ENCODE results near the gene CABLES2.
A peak's percentile ranks its signal among the peaks of the same experiment; 100 is the strongest.

The CABLES2 gene

DNA sequence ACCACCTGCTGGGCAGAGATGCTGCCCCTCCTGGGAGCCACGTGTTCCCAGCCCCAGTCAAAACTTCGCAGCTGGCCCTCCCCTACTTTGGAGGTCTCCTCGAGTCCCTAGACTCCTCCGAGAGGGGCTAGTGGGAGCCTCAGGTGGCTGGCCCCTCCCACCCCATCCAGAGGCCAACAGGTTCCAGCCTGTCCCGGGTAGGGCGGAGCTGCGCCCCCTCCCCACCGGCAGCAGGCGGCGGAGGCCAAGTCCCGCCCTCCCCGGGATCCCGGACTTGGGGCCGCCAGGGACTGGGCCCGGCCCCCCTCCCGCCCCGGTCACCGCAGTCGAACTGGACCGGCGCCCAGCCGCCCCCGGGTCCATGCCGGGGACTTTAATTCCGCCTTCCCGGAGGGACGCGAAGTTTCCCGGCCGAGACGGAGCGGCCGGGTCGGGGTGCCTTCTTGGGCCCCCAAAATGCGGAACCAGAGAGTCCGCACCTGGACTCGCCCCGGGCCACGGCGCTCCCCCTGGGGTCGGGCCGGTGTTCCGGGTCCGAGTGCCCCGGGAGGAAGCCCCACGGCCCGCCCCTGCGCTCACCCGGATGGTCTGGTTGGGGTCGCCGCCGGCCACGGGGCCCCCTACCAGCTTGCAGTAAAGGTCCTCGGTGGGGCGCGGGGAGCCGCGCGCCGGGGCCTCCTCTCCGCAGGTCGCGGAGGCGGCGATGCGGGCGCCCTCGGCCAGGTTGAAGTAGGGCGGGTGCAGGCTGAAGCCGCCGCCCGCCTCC is 40.5 kb downstream of the CABLES2 start:
- Histone ChIP-seq H3K27me3 (ENCODE audit: low read depth, low read length) (peaks cover 25% of the 10 kb centered on the region), H3K4me3 (ENCODE audit: low read length) (peak overlapping the region; percentile 92), H4K20me1 (ENCODE audit: insufficient read depth, low read length) (0 out of 2 replicates have a peak, but pooled peaks cover 11% of the 10 kb centered on the region), H3K36me3 (replicated peaks; ENCODE audit: low read depth, low read length) (no peaks in the 10 kb centered on the region), H3K79me2 (ENCODE audit: low read length) (no peaks in the 10 kb centered on the region), H3K4me1 (ENCODE audit: low read length) (peaks cover 22% of the 10 kb centered on the region), H3K27ac (ENCODE audit: low read length) (no peak overlapping the region), H2AFZ (ENCODE audit: low read depth, low read length) (no peak overlapping the region), H3K9ac (ENCODE audit: low read length) (peak overlapping the region; percentile 85), H3K9me3 (ENCODE audit: insufficient read depth, low read length) (no peaks in the 10 kb centered on the region), H3K4me2 (ENCODE audit: low read length) (peak overlapping the region; percentile 68)
- TF ChIP-seq, protein P1, sequence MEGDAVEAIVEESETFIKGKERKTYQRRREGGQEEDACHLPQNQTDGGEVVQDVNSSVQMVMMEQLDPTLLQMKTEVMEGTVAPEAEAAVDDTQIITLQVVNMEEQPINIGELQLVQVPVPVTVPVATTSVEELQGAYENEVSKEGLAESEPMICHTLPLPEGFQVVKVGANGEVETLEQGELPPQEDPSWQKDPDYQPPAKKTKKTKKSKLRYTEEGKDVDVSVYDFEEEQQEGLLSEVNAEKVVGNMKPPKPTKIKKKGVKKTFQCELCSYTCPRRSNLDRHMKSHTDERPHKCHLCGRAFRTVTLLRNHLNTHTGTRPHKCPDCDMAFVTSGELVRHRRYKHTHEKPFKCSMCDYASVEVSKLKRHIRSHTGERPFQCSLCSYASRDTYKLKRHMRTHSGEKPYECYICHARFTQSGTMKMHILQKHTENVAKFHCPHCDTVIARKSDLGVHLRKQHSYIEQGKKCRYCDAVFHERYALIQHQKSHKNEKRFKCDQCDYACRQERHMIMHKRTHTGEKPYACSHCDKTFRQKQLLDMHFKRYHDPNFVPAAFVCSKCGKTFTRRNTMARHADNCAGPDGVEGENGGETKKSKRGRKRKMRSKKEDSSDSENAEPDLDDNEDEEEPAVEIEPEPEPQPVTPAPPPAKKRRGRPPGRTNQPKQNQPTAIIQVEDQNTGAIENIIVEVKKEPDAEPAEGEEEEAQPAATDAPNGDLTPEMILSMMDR (IDR thresholded peaks at IDR 0.05; ENCODE audit: low read depth, low read length), result no peak
- TF ChIP-seq EZH2phosphoT487 (IDR thresholded peaks at IDR 0.05; ENCODE audit: low read depth), result no peak

DNA sequence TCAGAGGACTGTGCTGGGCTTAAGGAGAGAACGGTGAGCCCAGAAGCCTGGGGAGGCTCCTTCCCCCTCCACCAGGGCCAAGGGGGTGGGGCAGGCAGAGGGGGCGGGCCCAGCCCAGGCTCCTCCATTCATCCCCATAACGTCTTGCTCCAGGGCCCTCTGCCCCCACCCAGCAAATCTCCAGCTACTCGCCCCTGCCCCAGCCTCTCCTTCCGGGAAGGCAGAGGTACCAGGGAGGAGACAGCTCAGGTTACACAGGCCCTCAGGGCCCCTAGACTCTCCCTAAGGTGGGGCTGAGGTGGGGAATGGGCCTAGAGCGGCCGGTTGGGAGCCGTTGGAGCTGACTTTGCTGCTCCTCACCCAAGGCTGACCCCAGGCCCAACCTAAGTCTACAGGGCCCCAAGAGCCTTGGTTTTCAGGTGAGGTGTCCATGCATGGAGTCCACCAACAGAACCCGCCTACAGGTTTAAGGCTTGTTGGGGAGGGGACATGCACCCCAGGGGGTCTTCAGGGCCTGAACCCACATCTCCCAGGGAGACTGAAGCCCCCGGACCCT is 41.2 kb downstream of the CABLES2 start:
- Histone ChIP-seq H3K27ac (ENCODE audit: low read length) (no peak overlapping the region), H4K20me1 (ENCODE audit: insufficient read depth, low read length) (0 out of 2 replicates have a peak, but pooled peaks cover 11% of the 10 kb centered on the region), H3K79me2 (ENCODE audit: low read length) (no peaks in the 10 kb centered on the region), H3K36me3 (replicated peaks; ENCODE audit: low read depth, low read length) (no peaks in the 10 kb centered on the region), H3K4me3 (ENCODE audit: low read length) (peak overlapping the region; percentile 92), H3K4me1 (ENCODE audit: low read length) (peaks cover 22% of the 10 kb centered on the region), H3K9ac (ENCODE audit: low read length) (peak overlapping the region; percentile 85; the same call in 1 of the 2 replicates), H3K27me3 (ENCODE audit: low read depth, low read length) (peaks cover 25% of the 10 kb centered on the region), H3K4me2 (ENCODE audit: low read length) (peak overlapping the region; percentile 68), H3K9me3 (ENCODE audit: insufficient read depth, low read length) (no peaks in the 10 kb centered on the region), H2AFZ (ENCODE audit: low read depth, low read length) (no peak overlapping the region)
- TF ChIP-seq EZH2phosphoT487 (IDR thresholded peaks at IDR 0.05; ENCODE audit: low read depth), result no peak
- TF ChIP-seq, protein P1 (IDR thresholded peaks at IDR 0.05; ENCODE audit: low read depth, low read length), result no peak

DNA sequence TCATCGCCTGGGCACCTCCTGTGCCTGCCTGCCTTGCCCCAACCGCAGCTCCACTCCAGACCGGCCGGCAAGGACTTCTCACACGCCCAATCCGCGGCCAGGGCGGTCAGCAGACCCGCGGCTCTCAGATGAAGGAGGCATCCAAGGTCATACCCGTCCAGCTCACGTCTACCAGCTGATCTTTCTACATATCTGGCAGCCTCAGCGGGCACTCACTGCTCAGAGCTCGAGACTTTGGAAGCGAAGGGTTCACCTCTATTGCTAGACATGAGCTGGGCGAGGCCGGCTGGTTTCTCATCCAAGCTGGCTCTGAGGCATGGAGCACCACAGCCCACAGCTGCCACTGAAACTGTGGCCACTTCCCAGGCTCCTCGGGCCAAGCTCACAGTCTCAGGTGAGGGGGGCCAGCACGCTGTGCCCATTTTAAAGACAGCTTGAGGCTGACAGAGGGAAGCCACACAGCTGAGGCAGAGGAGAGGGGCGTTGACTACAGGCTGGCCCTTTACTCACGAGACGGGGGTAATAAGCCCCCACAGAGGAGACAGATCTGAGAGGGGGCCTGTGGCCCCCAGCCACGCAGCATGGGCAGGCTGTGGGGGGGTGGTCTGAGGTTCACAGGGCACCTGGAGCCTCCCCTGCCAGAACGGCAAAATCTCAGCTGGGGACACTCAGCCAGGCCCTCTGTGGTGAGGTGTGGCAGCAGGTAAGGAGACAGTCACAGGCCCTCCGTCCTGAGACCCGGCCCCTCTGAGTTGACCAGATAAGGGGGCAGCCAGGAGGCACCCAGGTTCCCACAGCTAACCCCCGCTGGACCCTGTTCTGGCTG is 42.0 kb downstream of the CABLES2 start:
- H4K20me1 ChIP-seq (ENCODE audit: insufficient read depth, low read length), result 0 out of 2 replicates have a peak, but pooled peaks cover 11% of the 10 kb centered on the region
- H3K4me3 ChIP-seq (ENCODE audit: low read length), result peak overlapping the region; percentile 92; the same call in 1 of the 2 replicates
- peak overlapping the region; percentile 68 for H3K4me2 ChIP-seq (ENCODE audit: low read length)
- H3K9me3 ChIP-seq (ENCODE audit: insufficient read depth, low read length), result no peaks in the 10 kb centered on the region
- TF ChIP-seq, protein P1 (IDR thresholded peaks at IDR 0.05; ENCODE audit: low read depth, low read length), result no peak
- no peak for TF ChIP-seq EZH2phosphoT487 (IDR thresholded peaks at IDR 0.05; ENCODE audit: low read depth)
- H3K9ac ChIP-seq (ENCODE audit: low read length), result no peak overlapping the region
- H3K4me1 ChIP-seq (ENCODE audit: low read length), result peaks cover 22% of the 10 kb centered on the region
- no peak overlapping the region for H3K27ac ChIP-seq (ENCODE audit: low read length)
- no peaks in the 10 kb centered on the region for H3K79me2 ChIP-seq (ENCODE audit: low read length)
- no peaks in the 10 kb centered on the region for H3K36me3 ChIP-seq (replicated peaks; ENCODE audit: low read depth, low read length)
- no peak overlapping the region for H2AFZ ChIP-seq (ENCODE audit: low read depth, low read length)
- peaks cover 23% of the 10 kb centered on the region for H3K27me3 ChIP-seq (ENCODE audit: low read depth, low read length)
